GM12878 (cell line): ENCODE measurements around the gene LRCH4. TPM values are rescaled to one million over a fixed set of nuclear protein-coding genes. Genes with fewer than 3 reads are reported as not detected.

Experiments
- CBX3 ChIP-seq: fragments of 200-600 bp; sonication (generic); IDR thresholded peaks from 2 replicates; pipeline ENCODE4 v1.6.1; 2016; ENCODE audit warnings: low read depth, borderline replicate concordance
- CHD4 ChIP-seq: fragments of 200-600 bp; sonication (generic); IDR thresholded peaks from 2 replicates; pipeline ENCODE4 v1.6.1; 2016; ENCODE audit warnings: mild to moderate bottlenecking
- EED ChIP-seq: sonication (generic); IDR thresholded peaks from 2 replicates; pipeline ENCODE4 v1.6.1; 2016; ENCODE audit warnings: antibody characterized with exemption, low read depth
- ETV6 ChIP-seq, 2 experiments: fragments of 450-650 bp in 1 of 2; IDR thresholded peaks in 1 of 2; conservative IDR thresholded peaks in 1 of 2; 2 replicates each; pipeline ENCODE4 v1.6.1; 2014; ENCODE audit warnings: antibody characterized with exemption in 1 of 2, borderline replicate concordance in 1 of 2, low read depth in 1 of 2, mild to moderate bottlenecking in 1 of 2, moderate library complexity in 1 of 2
- MEF2B ChIP-seq: fragments of 450-650 bp; IDR thresholded peaks from 2 replicates; pipeline ENCODE4 v1.6.1; 2018; ENCODE audit warnings: mild to moderate bottlenecking, moderate library complexity; ENCODE audit not compliant: partially characterized antibody, poor library complexity, severe bottlenecking
- MYB ChIP-seq: fragments of 150-350 bp; IDR thresholded peaks from 2 replicates; pipeline ENCODE4 v1.6.1; 2014; ENCODE audit warnings: mild to moderate bottlenecking, low read depth, low read length, borderline replicate concordance
- NRF1 ChIP-seq: conservative IDR thresholded peaks from 2 replicates; pipeline ENCODE4 v1.6.1; 2011; ENCODE audit warnings: mild to moderate bottlenecking, low read depth, low read length, improper control_type of control experiment
- PML ChIP-seq: IDR thresholded peaks from 2 replicates; pipeline ENCODE4 v1.6.1; 2012; ENCODE audit warnings: low read length, inconsistent platforms
- POLR2AphosphoS2 ChIP-seq: IDR thresholded peaks from 2 replicates; pipeline ENCODE4 v1.6.1; 2011; ENCODE audit warnings: low read depth, mild to moderate bottlenecking, low read length, improper control_type of control experiment, moderate library complexity
- RB1 ChIP-seq: fragments of 450-650 bp; formaldehyde crosslinking; IDR thresholded peaks from 2 replicates; pipeline ENCODE4 v1.6.1; 2017; ENCODE audit warnings: mild to moderate bottlenecking, borderline replicate concordance
- RBBP5 ChIP-seq: fragments of 200-600 bp; sonication (generic); conservative IDR thresholded peaks from 2 replicates; pipeline ENCODE4 v1.6.1; 2016
- SMAD5 ChIP-seq: IDR thresholded peaks from 2 replicates; pipeline ENCODE4 v1.6.1; 2016; ENCODE audit warnings: antibody characterized with exemption, low read depth
- SREBF1 ChIP-seq: IDR thresholded peaks from 2 replicates; pipeline ENCODE4 v1.6.1; 2012; ENCODE audit warnings: mild to moderate bottlenecking, low read length
- STAT1 ChIP-seq: fragments of 450-650 bp; conservative IDR thresholded peaks from 2 replicates; pipeline ENCODE4 v1.6.1; 2014; ENCODE audit warnings: antibody characterized with exemption, mild to moderate bottlenecking
- SUPT20H ChIP-seq: IDR thresholded peaks from 2 replicates; pipeline ENCODE4 v1.6.1; 2011; ENCODE audit warnings: low read depth, mild to moderate bottlenecking, low read length, moderate library complexity, borderline replicate concordance; ENCODE audit not compliant: control insufficient read depth
- TARDBP ChIP-seq: IDR thresholded peaks from 2 replicates; pipeline ENCODE4 v1.6.1; 2016; ENCODE audit warnings: borderline replicate concordance
- ZNF207 ChIP-seq: fragments of 450-650 bp; IDR thresholded peaks from 2 replicates; pipeline ENCODE4 v1.6.1; 2014; ENCODE audit warnings: antibody characterized with exemption, mild to moderate bottlenecking, borderline replicate concordance
- polyA plus RNA-seq, 11 experiments: library from polyadenylated mRNA; depleted of rRNA in 4 of 11; unstranded in 6 of 11; stranded (reverse) in 5 of 11; fragments of >200 nt; fragmentation: Nextera tagmentation in 4 of 11; fragmentation: Illumina TruSeq in 1 of 11; extraction: Ambion mirVana in 4 of 11; extraction: Trizol in 1 of 11; gene quantifications; 1 replicate in 1 of 11; 2 replicates in 10 of 11; pipeline versions ENCODE4 v1.2.1 to v1.2.3, GENCODE V29; 2011 to 2016; ENCODE audit warnings: inconsistent platforms in 2 of 11, missing spikeins in 2 of 11, low read depth in 1 of 11
- total RNA-seq, 4 experiments: library from RNA; depleted of rRNA in 3 of 4; stranded (reverse); fragments of >200 nt in 3 of 4; fragmentation: Illumina TruSeq in 1 of 4; extraction: Trizol in 1 of 4; gene quantifications; 2 replicates each; pipeline versions ENCODE4 v1.2.1 to v1.2.3, GENCODE V29; 2013 to 2021
- TF ChIP-seq, protein P1 (sequence below): IDR thresholded peaks from 2 replicates; pipeline ENCODE4 v1.6.1; 2011; ENCODE audit warnings: borderline replicate concordance, low read depth, mild to moderate bottlenecking, moderate library complexity, low read length; ENCODE audit not compliant: insufficient read depth, poor library complexity, severe bottlenecking
- TF ChIP-seq, protein P2 (sequence below): IDR thresholded peaks from 2 replicates; pipeline ENCODE4 v1.6.1; 2012; ENCODE audit warnings: low read depth, low read length, improper control_type of control experiment
- TF ChIP-seq, protein P3 (sequence below): fragments of 450-650 bp; formaldehyde crosslinking; IDR thresholded peaks from 2 replicates; pipeline ENCODE4 v1.4.0; 2022; ENCODE audit warnings: mild to moderate bottlenecking, moderate library complexity
- TF ChIP-seq, protein P4 (sequence below): fragments of 450-650 bp; IDR thresholded peaks from 2 replicates; pipeline ENCODE4 v1.6.1; 2018; ENCODE audit warnings: mild to moderate bottlenecking, low read depth, moderate library complexity; ENCODE audit not compliant: partially characterized antibody

Gene LRCH4
- total and polyA plus RNA-seq, 10 of the 15 experiments (the other 5 are each of a cell fraction or from before 2014, with no cell fraction given): 0.58 to 96.7 (median 28.4) TPM

DNA sequence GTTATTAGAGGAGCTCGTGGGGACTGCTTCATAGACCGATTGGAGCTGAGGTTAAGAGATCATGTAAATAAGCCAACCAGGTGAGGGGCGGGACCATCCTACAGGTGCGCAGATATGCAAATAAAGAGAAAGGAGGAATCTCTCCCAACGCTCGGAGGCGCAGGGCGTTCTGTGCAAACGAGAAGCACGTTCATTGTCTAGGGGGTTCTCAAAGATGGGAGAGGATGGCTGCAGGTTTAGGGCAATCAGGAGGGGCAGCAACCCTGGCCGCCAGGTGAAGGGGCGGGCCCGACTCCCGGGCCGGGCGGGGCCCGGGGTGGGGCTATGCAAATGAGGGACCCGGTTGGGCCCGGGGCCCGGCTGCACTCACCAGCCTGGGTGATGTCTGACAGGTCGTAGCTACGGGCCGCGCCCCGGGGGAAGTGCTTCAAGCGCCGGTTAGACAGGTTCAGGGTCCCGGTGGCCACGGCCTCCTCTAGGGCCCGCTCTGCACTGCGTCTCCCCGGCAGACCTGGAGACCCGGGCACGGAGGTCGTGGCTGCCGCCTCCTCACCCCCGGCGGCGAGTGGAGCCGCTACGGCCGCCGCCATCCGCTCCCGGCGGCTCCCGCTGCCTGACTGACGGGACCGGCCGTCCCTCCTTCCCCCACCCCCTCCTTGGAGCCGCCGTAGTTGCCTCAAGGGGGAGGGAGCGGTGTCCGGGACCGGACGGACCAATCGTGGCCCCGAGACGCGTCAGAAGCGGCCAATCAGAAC is at the start of gene LRCH4 (continued):
- peak; percentile 79; the same call in 1 of the 2 replicates for TF ChIP-seq POLR2AphosphoS2
- TF ChIP-seq, protein P1, sequence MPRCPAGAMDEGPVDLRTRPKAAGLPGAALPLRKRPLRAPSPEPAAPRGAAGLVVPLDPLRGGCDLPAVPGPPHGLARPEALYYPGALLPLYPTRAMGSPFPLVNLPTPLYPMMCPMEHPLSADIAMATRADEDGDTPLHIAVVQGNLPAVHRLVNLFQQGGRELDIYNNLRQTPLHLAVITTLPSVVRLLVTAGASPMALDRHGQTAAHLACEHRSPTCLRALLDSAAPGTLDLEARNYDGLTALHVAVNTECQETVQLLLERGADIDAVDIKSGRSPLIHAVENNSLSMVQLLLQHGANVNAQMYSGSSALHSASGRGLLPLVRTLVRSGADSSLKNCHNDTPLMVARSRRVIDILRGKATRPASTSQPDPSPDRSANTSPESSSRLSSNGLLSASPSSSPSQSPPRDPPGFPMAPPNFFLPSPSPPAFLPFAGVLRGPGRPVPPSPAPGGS: no peak
- TF ChIP-seq, protein P2, sequence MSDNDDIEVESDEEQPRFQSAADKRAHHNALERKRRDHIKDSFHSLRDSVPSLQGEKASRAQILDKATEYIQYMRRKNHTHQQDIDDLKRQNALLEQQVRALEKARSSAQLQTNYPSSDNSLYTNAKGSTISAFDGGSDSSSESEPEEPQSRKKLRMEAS: no peak
- no peak for TF ChIP-seq SUPT20H
- TF ChIP-seq, protein P3, sequence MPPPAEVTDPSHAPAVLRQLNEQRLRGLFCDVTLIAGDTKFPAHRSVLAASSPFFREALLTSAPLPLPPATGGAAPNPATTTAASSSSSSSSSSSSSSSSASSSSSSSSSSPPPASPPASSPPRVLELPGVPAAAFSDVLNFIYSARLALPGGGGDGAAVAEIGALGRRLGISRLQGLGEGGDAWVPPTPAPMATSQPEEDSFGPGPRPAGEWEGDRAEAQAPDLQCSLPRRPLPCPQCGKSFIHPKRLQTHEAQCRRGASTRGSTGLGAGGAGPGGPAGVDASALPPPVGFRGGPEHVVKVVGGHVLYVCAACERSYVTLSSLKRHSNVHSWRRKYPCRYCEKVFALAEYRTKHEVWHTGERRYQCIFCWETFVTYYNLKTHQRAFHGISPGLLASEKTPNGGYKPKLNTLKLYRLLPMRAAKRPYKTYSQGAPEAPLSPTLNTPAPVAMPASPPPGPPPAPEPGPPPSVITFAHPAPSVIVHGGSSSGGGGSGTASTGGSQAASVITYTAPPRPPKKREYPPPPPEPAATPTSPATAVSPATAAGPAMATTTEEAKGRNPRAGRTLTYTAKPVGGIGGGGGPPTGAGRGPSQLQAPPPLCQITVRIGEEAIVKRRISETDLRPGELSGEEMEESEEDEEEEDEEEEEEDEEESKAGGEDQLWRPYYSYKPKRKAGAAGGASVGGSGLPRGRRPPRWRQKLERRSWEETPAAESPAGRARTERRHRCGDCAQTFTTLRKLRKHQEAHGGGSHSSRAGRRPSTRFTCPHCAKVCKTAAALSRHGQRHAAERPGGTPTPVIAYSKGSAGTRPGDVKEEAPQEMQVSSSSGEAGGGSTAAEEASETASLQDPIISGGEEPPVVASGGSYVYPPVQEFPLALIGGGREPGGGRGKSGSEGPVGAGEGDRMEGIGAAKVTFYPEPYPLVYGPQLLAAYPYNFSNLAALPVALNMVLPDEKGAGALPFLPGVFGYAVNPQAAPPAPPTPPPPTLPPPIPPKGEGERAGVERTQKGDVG: 0 out of 2 replicates have a peak, but pooled peaks have one; percentile 53
- no peak for TF ChIP-seq NRF1
- TF ChIP-seq RBBP5: no peak
- no peak for TF ChIP-seq MEF2B
- TF ChIP-seq RB1: peak; percentile 77; the same call in 1 of the 2 replicates
- TF ChIP-seq PML: peak; percentile 73; the same call in 1 of the 2 replicates
- TF ChIP-seq ETV6 (conservative IDR thresholded peaks at IDR 0.05 in 1 of 2, IDR thresholded peaks at IDR 0.05 in 1 of 2; ENCODE audit: borderline replicate concordance in 1 of 2, low read depth in 1 of 2): no peak
- TF ChIP-seq MYB: no peak
- peak; percentile 83 for TF ChIP-seq SMAD5
- peak; percentile 81; the same call in 1 of the 2 replicates for TF ChIP-seq TARDBP
- 0 out of 2 replicates have a peak, but pooled peaks have one; percentile 59 for TF ChIP-seq STAT1
- TF ChIP-seq SREBF1: no peak
- TF ChIP-seq CHD4: no peak
- TF ChIP-seq EED: no peak
- no peak for TF ChIP-seq CBX3
- peak; percentile 95; the same call in 1 of the 2 replicates for TF ChIP-seq ZNF207
- TF ChIP-seq, protein P4, sequence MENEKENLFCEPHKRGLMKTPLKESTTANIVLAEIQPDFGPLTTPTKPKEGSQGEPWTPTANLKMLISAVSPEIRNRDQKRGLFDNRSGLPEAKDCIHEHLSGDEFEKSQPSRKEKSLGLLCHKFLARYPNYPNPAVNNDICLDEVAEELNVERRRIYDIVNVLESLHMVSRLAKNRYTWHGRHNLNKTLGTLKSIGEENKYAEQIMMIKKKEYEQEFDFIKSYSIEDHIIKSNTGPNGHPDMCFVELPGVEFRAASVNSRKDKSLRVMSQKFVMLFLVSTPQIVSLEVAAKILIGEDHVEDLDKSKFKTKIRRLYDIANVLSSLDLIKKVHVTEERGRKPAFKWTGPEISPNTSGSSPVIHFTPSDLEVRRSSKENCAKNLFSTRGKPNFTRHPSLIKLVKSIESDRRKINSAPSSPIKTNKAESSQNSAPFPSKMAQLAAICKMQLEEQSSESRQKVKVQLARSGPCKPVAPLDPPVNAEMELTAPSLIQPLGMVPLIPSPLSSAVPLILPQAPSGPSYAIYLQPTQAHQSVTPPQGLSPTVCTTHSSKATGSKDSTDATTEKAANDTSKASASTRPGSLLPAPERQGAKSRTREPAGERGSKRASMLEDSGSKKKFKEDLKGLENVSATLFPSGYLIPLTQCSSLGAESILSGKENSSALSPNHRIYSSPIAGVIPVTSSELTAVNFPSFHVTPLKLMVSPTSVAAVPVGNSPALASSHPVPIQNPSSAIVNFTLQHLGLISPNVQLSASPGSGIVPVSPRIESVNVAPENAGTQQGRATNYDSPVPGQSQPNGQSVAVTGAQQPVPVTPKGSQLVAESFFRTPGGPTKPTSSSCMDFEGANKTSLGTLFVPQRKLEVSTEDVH: no peak
